ENCODE measurements around the gene SREBF2. TPM values are rescaled to one million over a fixed set of nuclear protein-coding genes. Genes with fewer than 3 reads are reported as not detected.
"Not testable (repeated sequence)": the region's sequence is repeated elsewhere in the genome, so short reads cannot be mapped to it uniquely, and the experiment has no call there.

The SREBF2 gene
- total RNA-seq, 2 experiments from 2014 or later = 92.4 to 95.7 TPM

DNA sequence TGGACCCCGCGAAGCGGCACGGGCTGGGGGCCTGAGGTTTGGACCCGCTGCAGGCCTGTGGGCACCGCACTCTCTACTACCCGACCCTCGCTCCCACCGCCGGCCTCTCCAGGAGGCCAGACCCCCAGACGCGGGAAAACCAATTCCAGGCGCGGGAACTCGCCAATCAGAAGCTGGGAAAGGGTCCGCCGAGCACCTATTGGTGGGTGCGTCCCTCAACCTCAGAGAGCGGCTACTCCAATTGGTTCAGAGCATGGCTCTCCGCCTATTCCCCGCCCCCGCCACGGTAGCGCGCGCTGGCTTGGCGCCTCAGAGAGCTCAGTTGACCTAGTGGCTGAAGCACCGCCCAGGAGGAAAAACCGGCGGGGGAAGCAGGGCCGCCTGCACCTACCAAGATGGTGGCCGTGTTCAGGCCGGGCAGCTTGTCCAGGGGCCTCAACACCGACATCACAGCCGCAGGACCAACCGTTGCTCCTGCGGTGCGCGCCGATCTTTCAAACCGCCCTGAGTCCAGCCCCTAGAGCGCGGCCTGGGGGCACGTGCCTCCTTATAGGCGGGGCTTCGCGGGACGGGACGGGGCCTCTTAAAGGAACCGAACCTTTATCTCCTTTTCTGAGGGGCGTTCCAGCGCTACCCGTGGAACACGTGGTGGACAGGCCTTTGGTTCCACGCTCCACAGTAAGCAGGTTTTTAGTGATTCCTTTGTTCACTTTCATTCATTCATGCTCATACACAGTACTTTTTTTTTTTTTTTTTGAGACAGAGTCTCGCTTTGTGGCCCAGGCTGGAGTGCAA, 113.9 kb downstream of the SREBF2 start, which contains the start of gene CENPM:
TSS of gene CENPM (minus strand) at position 524 of the 795 bp plus-strand sequence. CDS start at position 448, 76 bp downstream.
- POLR2A ChIA-PET = interaction anchor here (0.6 to 1.0 kb wide), 4 partner anchors 24 to 714 kb away, joined by 3 read pairs; partner anchors contain the start of gene NDUFA6
- Mint-ChIP-seq H3K9me3 (no peaks in the 10 kb centered on the region), H3K27ac (peak within 1 kb of the TSS; percentile 96), H3K4me1 (peaks cover 48% of the 10 kb centered on the region), H3K4me3 (peak within 1 kb of the TSS; percentile 93), H3K36me3 (ENCODE audit: low read depth) (peaks cover 31% of the 10 kb centered on the region), H3K27me3 (no peaks in the 10 kb centered on the region)
- CTCF ChIA-PET = interaction anchor here (0.6 to 2.1 kb wide), 22 partner anchors 8 to 497 kb away, joined by 3 to 9 read pairs (median 3); partner anchors contain the start of genes CCDC134 and SREBF2
- peak; percentile 95 for DNase-seq

DNA sequence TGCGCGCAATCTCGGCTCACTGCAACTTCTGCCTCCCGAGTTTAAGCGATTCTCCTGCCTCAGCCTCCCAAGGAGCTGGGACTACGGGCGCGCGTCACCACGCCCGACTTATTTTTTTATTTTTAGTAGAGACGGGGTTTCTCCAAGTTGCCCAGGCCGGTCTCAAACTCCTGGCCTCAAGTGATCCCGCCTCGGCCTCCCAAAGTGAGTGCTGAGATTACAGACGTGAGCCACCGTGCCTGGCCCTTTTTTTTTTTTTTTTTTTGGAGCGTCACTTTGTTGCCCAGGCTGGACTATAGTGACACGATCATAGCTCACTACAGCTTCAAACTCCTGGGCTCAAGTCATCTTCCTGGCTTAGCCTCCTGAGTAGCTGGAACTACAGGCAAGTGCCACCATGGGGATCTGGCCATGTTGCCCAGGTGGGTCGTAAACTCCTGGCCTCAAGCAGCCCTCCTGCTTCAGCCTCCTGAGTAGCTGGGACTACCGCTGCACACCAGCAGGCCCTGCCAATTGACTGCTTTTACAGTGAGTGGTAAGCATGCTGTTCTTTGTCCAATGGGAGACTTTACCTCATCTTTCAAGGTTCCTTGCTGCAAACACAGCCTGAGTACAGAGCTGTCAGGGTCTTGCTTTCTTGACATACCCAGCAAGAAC, 114.6 kb downstream of the SREBF2 start:
- Mint-ChIP-seq H3K36me3 (ENCODE audit: low read depth) (peaks cover 27% of the 10 kb centered on the region), H3K4me3 (peak overlapping the region; percentile 93), H3K9me3 (no peaks in the 10 kb centered on the region), H3K27ac (peak overlapping the region; percentile 96), H3K4me1 (peaks cover 45% of the 10 kb centered on the region), H3K27me3 (no peaks in the 10 kb centered on the region)
- ChIA-PET CTCF (interaction anchor here (0.6 to 2.1 kb wide), 11 partner anchors 11 to 496 kb away, joined by 3 to 9 read pairs (median 5); partner anchors contain the start of gene SREBF2), POLR2A (interaction anchor here (1.0 kb wide), 1 partner anchor 23 kb away, joined by 3 read pairs; no protein-coding TSS in a partner anchor)
- DNase-seq = no peak

DNA sequence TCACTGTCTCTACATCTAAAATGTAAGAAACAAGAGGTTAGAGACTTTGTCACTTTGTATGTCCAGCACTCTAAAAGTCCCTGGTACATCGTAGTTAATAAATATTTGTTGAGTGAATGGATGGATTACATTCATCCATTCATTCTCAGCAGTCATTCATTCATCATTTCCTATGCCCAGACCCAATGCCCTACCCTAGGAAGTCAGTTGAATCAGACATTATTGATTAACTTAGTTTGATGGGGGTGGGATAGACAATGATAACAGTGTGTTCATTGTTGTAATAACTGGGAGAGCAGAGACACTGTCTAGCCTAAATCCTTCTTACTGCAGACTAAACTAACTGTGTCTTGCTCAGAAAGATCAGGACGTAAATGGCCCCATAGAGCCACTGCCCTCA, 115.2 kb downstream of the SREBF2 start:
- no peaks in the 10 kb centered on the region for H3K27me3 Mint-ChIP-seq
- no peaks in the 10 kb centered on the region for H3K9me3 Mint-ChIP-seq
- H3K4me3 Mint-ChIP-seq = no peak overlapping the region
- H3K27ac Mint-ChIP-seq = peak overlapping the region; percentile 96
- peaks cover 22% of the 10 kb centered on the region for H3K36me3 Mint-ChIP-seq (ENCODE audit: low read depth)
- POLR2A ChIA-PET = no interaction called here
- DNase-seq = no peak
- CTCF ChIA-PET = interaction anchor here (1.0 to 1.5 kb wide), 2 partner anchors 11 to 12 kb away, joined by 3 to 5 read pairs; no protein-coding TSS in a partner anchor
- peaks cover 40% of the 10 kb centered on the region for H3K4me1 Mint-ChIP-seq

DNA sequence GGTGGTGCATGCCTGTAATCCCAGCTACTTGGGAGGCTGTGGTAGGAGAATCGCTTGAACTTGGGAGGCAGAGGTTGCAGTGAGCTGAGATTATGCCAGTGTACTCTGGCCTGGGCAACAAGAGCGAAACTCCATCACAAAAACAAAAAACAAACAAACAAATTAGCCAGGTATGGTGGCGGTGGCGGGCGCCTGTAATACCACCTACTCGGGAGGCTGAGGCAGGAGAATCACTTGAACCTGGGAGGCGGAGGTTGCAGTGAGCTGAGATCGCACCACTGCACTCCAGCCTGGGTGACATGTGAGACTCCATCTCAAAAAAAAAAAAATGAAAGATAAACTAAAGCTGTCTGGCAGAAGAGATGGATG, 116.0 kb downstream of the SREBF2 start:
- ChIA-PET POLR2A (interaction anchor here (0.6 kb wide), 1 partner anchor 328 kb away, joined by 3 read pairs; the partner anchor contains the start of gene DESI1), CTCF (interaction anchor here (0.6 to 1.4 kb wide), 5 partner anchors 9 to 781 kb away, joined by 3 to 5 read pairs (median 3); no protein-coding TSS in a partner anchor)
- not testable (repeated sequence) for H3K27me3 Mint-ChIP-seq, H3K4me3 Mint-ChIP-seq, DNase-seq, H3K27ac Mint-ChIP-seq, H3K9me3 Mint-ChIP-seq
- Mint-ChIP-seq H3K4me1 (peaks cover 34% of the 10 kb centered on the region), H3K36me3 (ENCODE audit: low read depth) (peaks cover 15% of the 10 kb centered on the region)

DNA sequence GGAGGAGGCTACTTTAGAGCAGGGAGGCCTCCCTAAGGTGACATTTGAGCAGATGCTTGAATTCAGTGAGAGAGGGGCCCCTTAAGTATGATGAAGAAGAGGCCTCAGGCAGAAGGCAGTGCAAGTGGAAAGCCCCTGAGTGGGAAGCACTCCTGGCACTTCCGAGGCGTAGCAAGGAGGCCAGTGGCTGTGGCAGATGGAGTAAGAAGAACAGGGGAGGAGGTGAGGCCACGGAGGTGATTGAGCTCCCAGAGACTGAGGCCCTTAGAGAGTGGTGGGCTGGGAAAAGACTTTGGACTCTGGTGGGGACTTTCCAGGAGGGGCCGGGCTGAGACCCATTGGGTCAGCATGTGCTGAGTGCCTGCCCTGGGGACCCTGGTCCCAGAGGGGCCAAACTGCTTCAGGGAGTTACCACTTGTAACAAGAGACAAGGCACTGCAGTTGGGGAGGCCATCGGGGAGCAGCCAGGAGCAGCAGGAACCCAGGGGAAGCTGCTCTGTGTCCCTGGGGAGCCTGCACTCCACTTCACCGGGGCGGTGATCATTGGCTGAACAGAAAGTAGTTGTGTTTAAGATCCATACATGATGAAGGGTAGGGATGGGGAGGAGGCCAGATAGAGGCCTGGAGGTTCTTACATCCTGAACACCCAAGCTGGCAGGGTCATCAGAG, 116.5 kb downstream of the SREBF2 start:
- H3K27ac Mint-ChIP-seq = peak overlapping the region; percentile 70
- H3K4me3 Mint-ChIP-seq = no peak overlapping the region
- no peaks in the 10 kb centered on the region for H3K27me3 Mint-ChIP-seq

DNA sequence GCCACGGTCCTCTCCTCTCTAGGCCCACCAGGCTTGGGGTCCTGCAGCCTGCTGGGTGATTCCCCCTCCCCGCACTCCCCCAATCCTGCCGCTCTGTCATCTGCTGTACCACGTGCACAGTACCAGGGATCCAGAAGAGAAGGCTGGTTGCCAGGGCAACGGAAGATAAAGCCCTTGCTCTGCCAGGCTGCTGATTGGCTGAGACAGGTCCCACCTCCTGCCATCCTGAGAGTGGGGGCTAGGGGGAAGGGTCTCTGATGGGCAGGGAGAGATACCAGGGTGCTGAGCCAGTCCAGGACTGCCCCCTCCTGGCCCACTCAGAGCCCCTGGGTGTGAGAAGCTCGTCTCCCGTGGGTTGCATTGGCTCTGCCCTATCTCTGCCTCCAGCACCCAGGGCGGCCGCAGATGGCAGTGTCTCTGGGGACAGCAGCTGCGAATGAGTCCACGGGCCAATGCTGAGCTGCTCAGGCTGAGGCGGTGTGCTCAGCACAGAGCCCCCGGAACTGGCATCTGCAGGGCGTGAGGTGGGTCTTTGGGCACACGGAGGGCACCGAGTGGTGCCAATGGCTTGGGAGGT, 119.1 kb downstream of the SREBF2 start, which contains the start of gene SMIM45:
TSS of gene SMIM45 (plus strand) at position 253 of the 577 bp plus-strand sequence.
- Mint-ChIP-seq H3K27me3 (no peaks in the 10 kb centered on the region), H3K9me3 (no peaks in the 10 kb centered on the region), H3K36me3 (ENCODE audit: low read depth) (no peaks in the 10 kb centered on the region), H3K4me1 (peaks cover 19% of the 10 kb centered on the region), H3K27ac (no peak within 1 kb of the TSS), H3K4me3 (no peak within 1 kb of the TSS)
- DNase-seq = no peak
- ChIA-PET POLR2A (no interaction called here), CTCF (interaction anchor here (0.5 to 1.6 kb wide), 4 partner anchors 11 to 674 kb away, joined by 3 to 7 read pairs (median 4); no protein-coding TSS in a partner anchor)

More for the DNA sequence above, 116.5 kb downstream of the SREBF2 start:
- no peaks in the 10 kb centered on the region for H3K9me3 Mint-ChIP-seq
- H3K4me1 Mint-ChIP-seq = peaks cover 31% of the 10 kb centered on the region
- no peak for DNase-seq
- ChIA-PET CTCF (interaction anchor here (0.5 to 1.7 kb wide), 5 partner anchors 9 to 486 kb away, joined by 3 to 5 read pairs (median 4); no protein-coding TSS in a partner anchor), POLR2A (interaction anchor here (0.6 kb wide), 1 partner anchor 329 kb away, joined by 3 read pairs; the partner anchor contains the start of gene DESI1)
- peaks cover 14% of the 10 kb centered on the region for H3K36me3 Mint-ChIP-seq (ENCODE audit: low read depth)

DNA sequence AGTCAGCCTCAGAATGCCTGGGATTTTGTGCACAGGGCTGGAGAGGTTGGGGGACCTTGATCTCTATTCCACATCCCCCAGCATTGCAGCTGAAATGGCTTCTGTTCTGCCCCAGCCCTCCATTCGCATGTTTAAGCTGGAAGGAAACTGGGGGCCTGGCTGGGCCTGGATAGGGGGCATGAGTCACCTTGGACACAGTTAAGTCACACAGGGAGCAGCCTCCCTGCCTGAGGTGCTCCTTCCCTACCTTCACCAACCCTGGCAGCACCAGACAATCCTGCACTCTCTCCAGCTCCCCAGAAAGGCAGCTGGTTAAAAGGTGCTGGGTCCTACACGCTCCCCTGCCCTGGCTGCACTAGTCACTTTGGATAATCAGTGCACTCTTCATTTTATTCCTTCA, 119.8 kb downstream of the SREBF2 start:
- no peak overlapping the region for H3K4me3 Mint-ChIP-seq
- ChIA-PET CTCF (interaction anchor here (0.8 to 1.6 kb wide), 2 partner anchors 11 to 368 kb away, joined by 3 to 7 read pairs; no protein-coding TSS in a partner anchor), POLR2A (no interaction called here)
- DNase-seq = no peak
- no peaks in the 10 kb centered on the region for H3K27me3 Mint-ChIP-seq
- no peaks in the 10 kb centered on the region for H3K36me3 Mint-ChIP-seq (ENCODE audit: low read depth)
- peaks cover 15% of the 10 kb centered on the region for H3K4me1 Mint-ChIP-seq
- no peaks in the 10 kb centered on the region for H3K9me3 Mint-ChIP-seq
- no peak overlapping the region for H3K27ac Mint-ChIP-seq

Small RNAs within 50 kb of the gene (microRNA-seq; reads per million reads assigned to microRNA genes)
- 90.6 reads per million, percentile 70 among the genes with 10 or more reads in this experiment for gene MIR33A (ENCODE audit: borderline microRNAs expressed, borderline replicate concordance)

Other genes starting within 250 kb of the SREBF2 start
- gene PMM1, start 243.3 kb upstream of the SREBF2 start, total RNA-seq = 10 to 100 TPM; 33.7 to 39.7 TPM
- 10 to 100 TPM; 30.8 to 32.5 TPM for gene DESI1, start 212.1 kb upstream of the SREBF2 start, total RNA-seq
- gene XRCC6, start 211.8 kb upstream of the SREBF2 start, total RNA-seq = 100 to 1,000 TPM; 283 TPM
- 100 to 1,000 TPM; 171 to 178 TPM for gene SNU13, start 144.2 kb upstream of the SREBF2 start, total RNA-seq
- gene MEI1, start 133.6 kb upstream of the SREBF2 start, total RNA-seq = 10 to 100 TPM; 54.6 to 60.0 TPM
- 10 to 100 TPM; 21.0 to 21.6 TPM for gene CCDC134, start 32.4 kb upstream of the SREBF2 start, total RNA-seq
- not detected for gene SHISA8, start 82.0 kb downstream of the SREBF2 start, total RNA-seq
- gene TNFRSF13C, start 93.7 kb downstream of the SREBF2 start, total RNA-seq = 1 to 10 TPM; 1.3 to 1.7 TPM
- gene CENPM, start 114.0 kb downstream of the SREBF2 start, total RNA-seq = 10 to 100 TPM; 76.6 to 92.0 TPM
- 1 to 10 TPM; 1.4 to 1.6 TPM for gene SEPTIN3, start 136.3 kb downstream of the SREBF2 start, total RNA-seq
- gene WBP2NL, start 165.7 kb downstream of the SREBF2 start, total RNA-seq = 1 to 10 TPM; 1.5 to 1.6 TPM
- 10 to 100 TPM; 22.4 to 23.0 TPM for gene NAGA, start 237.7 kb downstream of the SREBF2 start, total RNA-seq
- gene PHETA2, start 241.1 kb downstream of the SREBF2 start, total RNA-seq = 1 to 10 TPM; 1.8 to 2.6 TPM
- 10 to 100 TPM; 62.4 to 95.6 TPM for gene SMDT1, start 246.6 kb downstream of the SREBF2 start, total RNA-seq